ENCODE results near the gene EPS8L2. TPM values are rescaled to one million over a fixed set of nuclear protein-coding genes. Genes with fewer than 3 reads are reported as not detected.

The EPS8L2 gene
- total and polyA plus RNA-seq, 4 donors, result 24.4 to 138 (median 62.7) TPM

DNA sequence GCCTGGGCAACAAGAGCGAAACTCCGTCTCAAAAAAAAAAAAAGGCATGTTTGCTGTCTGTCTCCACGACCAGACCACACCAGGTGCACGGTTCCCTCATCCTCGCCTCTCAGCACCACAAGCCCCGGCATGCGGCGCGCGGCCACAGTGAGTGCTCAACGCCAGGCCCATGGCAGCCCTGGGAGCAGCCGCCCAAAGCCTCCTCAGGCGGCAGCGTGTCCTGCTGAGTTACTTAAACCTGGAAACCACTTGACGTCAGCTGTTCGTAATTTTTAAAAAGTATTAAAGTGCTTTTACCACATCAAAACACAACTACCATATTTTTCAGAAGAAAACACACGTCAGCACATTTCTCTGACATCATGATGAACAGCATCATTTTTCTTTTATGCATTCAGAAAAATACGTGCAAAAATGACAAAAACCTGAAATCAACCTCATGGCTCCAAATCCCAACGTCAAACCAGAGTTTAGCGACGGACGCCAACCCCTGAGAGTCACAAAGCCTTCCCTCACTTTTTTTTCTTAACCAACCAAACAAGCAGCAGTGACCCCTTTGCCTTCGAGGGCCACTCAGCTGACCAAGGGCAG, 13.1 kb upstream of the EPS8L2 start:
- no peak for DNase-seq (ENCODE audit: low spot score)
- H3K9ac ChIP-seq (ENCODE audit: low read depth in 1 of 2, low read length in 2 of 2), result no peak overlapping the region
- WGBS, result 93% methylated on average over 23 of the region's 23 CpGs
- H3K27ac ChIP-seq (ENCODE audit: low read depth in 1 of 2, low read length in 2 of 2), result no peak overlapping the region
- no peaks in the 10 kb centered on the region for H3K9me3 ChIP-seq (ENCODE audit: control insufficient read depth in 4 of 4, low read length in 3 of 4)
- TF ChIP-seq RXRA (IDR thresholded peaks at IDR 0.05), result no peak
- no peak for TF ChIP-seq HNF4G (IDR thresholded peaks at IDR 0.05)
- TF ChIP-seq HNF4A (conservative IDR thresholded peaks at IDR 0.05), result no peak
- TF ChIP-seq, protein P1, sequence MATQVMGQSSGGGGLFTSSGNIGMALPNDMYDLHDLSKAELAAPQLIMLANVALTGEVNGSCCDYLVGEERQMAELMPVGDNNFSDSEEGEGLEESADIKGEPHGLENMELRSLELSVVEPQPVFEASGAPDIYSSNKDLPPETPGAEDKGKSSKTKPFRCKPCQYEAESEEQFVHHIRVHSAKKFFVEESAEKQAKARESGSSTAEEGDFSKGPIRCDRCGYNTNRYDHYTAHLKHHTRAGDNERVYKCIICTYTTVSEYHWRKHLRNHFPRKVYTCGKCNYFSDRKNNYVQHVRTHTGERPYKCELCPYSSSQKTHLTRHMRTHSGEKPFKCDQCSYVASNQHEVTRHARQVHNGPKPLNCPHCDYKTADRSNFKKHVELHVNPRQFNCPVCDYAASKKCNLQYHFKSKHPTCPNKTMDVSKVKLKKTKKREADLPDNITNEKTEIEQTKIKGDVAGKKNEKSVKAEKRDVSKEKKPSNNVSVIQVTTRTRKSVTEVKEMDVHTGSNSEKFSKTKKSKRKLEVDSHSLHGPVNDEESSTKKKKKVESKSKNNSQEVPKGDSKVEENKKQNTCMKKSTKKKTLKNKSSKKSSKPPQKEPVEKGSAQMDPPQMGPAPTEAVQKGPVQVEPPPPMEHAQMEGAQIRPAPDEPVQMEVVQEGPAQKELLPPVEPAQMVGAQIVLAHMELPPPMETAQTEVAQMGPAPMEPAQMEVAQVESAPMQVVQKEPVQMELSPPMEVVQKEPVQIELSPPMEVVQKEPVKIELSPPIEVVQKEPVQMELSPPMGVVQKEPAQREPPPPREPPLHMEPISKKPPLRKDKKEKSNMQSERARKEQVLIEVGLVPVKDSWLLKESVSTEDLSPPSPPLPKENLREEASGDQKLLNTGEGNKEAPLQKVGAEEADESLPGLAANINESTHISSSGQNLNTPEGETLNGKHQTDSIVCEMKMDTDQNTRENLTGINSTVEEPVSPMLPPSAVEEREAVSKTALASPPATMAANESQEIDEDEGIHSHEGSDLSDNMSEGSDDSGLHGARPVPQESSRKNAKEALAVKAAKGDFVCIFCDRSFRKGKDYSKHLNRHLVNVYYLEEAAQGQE (IDR thresholded peaks at IDR 0.05), result no peak
- TF ChIP-seq FOXA1 (IDR thresholded peaks at IDR 0.05), result no peak
- no peak for TF ChIP-seq EGR1 (IDR thresholded peaks at IDR 0.05; ENCODE audit: low read depth in 2 of 2)
- TF ChIP-seq YY1 (IDR thresholded peaks at IDR 0.05), result no peak
- TF ChIP-seq NR2F2 (IDR thresholded peaks at IDR 0.05), result no peak
- no peak for TF ChIP-seq SP1 (IDR thresholded peaks at IDR 0.05)
- TF ChIP-seq RAD21 (IDR thresholded peaks at IDR 0.05), result no peak
- TF ChIP-seq, protein P2, sequence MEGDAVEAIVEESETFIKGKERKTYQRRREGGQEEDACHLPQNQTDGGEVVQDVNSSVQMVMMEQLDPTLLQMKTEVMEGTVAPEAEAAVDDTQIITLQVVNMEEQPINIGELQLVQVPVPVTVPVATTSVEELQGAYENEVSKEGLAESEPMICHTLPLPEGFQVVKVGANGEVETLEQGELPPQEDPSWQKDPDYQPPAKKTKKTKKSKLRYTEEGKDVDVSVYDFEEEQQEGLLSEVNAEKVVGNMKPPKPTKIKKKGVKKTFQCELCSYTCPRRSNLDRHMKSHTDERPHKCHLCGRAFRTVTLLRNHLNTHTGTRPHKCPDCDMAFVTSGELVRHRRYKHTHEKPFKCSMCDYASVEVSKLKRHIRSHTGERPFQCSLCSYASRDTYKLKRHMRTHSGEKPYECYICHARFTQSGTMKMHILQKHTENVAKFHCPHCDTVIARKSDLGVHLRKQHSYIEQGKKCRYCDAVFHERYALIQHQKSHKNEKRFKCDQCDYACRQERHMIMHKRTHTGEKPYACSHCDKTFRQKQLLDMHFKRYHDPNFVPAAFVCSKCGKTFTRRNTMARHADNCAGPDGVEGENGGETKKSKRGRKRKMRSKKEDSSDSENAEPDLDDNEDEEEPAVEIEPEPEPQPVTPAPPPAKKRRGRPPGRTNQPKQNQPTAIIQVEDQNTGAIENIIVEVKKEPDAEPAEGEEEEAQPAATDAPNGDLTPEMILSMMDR (IDR thresholded peaks at IDR 0.05; ENCODE audit: low read depth, low read length, missing input control), result no peak
- no peak for TF ChIP-seq FOXA2 (IDR thresholded peaks at IDR 0.05)
- TF ChIP-seq, protein P3, sequence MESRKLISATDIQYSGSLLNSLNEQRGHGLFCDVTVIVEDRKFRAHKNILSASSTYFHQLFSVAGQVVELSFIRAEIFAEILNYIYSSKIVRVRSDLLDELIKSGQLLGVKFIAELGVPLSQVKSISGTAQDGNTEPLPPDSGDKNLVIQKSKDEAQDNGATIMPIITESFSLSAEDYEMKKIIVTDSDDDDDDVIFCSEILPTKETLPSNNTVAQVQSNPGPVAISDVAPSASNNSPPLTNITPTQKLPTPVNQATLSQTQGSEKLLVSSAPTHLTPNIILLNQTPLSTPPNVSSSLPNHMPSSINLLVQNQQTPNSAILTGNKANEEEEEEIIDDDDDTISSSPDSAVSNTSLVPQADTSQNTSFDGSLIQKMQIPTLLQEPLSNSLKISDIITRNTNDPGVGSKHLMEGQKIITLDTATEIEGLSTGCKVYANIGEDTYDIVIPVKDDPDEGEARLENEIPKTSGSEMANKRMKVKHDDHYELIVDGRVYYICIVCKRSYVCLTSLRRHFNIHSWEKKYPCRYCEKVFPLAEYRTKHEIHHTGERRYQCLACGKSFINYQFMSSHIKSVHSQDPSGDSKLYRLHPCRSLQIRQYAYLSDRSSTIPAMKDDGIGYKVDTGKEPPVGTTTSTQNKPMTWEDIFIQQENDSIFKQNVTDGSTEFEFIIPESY (IDR thresholded peaks at IDR 0.05), result no peak
- H3K36me3 ChIP-seq (ENCODE audit: control insufficient read depth in 4 of 4, insufficient read depth in 3 of 4, low read depth in 1 of 4, low read length in 3 of 4), result peaks cover 2 to 20% (median 5%) of the 10 kb centered on the region in 4 donors
- no peak overlapping the region for H3K4me3 ChIP-seq (ENCODE audit: low read depth in 1 of 3, low read length in 3 of 3)
- no peaks in the 10 kb centered on the region for H3K27me3 ChIP-seq (ENCODE audit: control insufficient read depth in 4 of 4, insufficient read depth in 4 of 4, low read length in 3 of 4)
- H3K4me1 ChIP-seq (ENCODE audit: control insufficient read depth in 4 of 4, insufficient read depth in 4 of 4, low read length in 3 of 4), result peaks cover 3 to 27% (median 17%) of the 10 kb centered on the region in 4 donors

DNA sequence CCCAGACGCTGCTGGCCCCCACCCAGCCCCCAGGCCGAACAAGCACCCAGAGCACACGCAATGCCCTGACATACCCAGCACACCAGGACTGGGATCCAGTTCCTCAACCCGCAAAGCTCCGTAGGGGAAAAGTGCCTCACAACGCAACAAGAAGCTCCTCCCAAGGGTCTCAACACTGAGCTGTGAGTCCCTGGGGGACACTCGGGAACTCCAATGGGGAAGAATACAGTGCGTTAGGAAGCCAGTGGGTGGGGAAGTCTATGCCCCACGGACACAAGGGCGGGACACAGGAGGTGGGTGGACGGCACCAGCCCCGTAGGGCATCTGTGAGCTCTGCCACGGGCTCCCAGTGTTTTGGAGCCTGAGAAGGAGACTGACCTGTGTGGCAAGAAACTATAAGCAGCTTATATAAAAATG, 12.6 kb upstream of the EPS8L2 start:
- TF ChIP-seq HNF4G (IDR thresholded peaks at IDR 0.05), result no peak
- TF ChIP-seq, protein P2 (IDR thresholded peaks at IDR 0.05; ENCODE audit: low read depth, low read length, missing input control), result no peak
- H3K27ac ChIP-seq (ENCODE audit: low read depth in 1 of 2, low read length in 2 of 2), result no peak overlapping the region
- 74% methylated on average over 13 of the region's 13 CpGs for WGBS
- no peaks in the 10 kb centered on the region for H3K9me3 ChIP-seq (ENCODE audit: control insufficient read depth in 4 of 4, low read length in 3 of 4)
- H3K4me3 ChIP-seq (ENCODE audit: low read depth in 1 of 3, low read length in 3 of 3), result no peak overlapping the region
- peaks cover 3 to 27% (median 17%) of the 10 kb centered on the region in 4 donors for H3K4me1 ChIP-seq (ENCODE audit: control insufficient read depth in 4 of 4, insufficient read depth in 4 of 4, low read length in 3 of 4)
- H3K9ac ChIP-seq (ENCODE audit: low read depth in 1 of 2, low read length in 2 of 2), result no peak overlapping the region
- peaks cover 1 to 15% (median 5%) of the 10 kb centered on the region in 4 donors for H3K36me3 ChIP-seq (ENCODE audit: control insufficient read depth in 4 of 4, insufficient read depth in 3 of 4, low read depth in 1 of 4, low read length in 3 of 4)
- no peak for DNase-seq (ENCODE audit: low spot score)
- no peaks in the 10 kb centered on the region for H3K27me3 ChIP-seq (ENCODE audit: control insufficient read depth in 4 of 4, insufficient read depth in 4 of 4, low read length in 3 of 4)
